CD14-positive monocyte (primary cell): ENCODE data around the gene GRID1. TPM values are rescaled to one million over a fixed set of nuclear protein-coding genes. Genes with fewer than 3 reads are reported as not detected.

Experiments used
- DNase-seq, 3 donors: peaks; one replicate each; pipeline ENCODE4 v3.0.0-alpha.2; 2011 to 2022
- H2AFZ ChIP-seq: 2 replicates; pipeline ENCODE4 v1.6.0; 2012; ENCODE audit warnings: mild to moderate bottlenecking, low read depth, low read length, inconsistent platforms; ENCODE audit not compliant: insufficient read depth, poor library complexity, severe bottlenecking
- H3K27ac ChIP-seq, 2 donors: 1 replicate in 1 of 2; 2 replicates in 1 of 2; pipeline ENCODE4 v1.5.1; 2012 to 2013; ENCODE audit warnings: low read length in 2 of 2, control low read depth in 1 of 2, inconsistent platforms in 1 of 2, low read depth in 1 of 2, mild to moderate bottlenecking in 1 of 2
- H3K27me3 ChIP-seq, 2 donors: one replicate each; pipeline versions ENCODE4 v1.6.0 to v1.6.1; 2011 to 2013; ENCODE audit warnings: low read length in 2 of 2; ENCODE audit not compliant: control insufficient read depth in 2 of 2, insufficient read depth in 2 of 2
- H3K36me3 ChIP-seq, 2 donors: replicated peaks in 1 of 2; 1 replicate in 1 of 2; 2 replicates in 1 of 2; pipeline versions ENCODE4 v1.5.1 to v1.6.1; 2012 to 2013; ENCODE audit warnings: low read length in 2 of 2, control low read depth in 1 of 2, inconsistent platforms in 1 of 2, mild to moderate bottlenecking in 1 of 2; ENCODE audit not compliant: insufficient read depth in 2 of 2, control insufficient read depth in 1 of 2
- H3K4me1 ChIP-seq, 2 donors: 1 replicate in 1 of 2; 2 replicates in 1 of 2; pipeline versions ENCODE4 v1.5.1 to v1.6.1; 2012 to 2013; ENCODE audit warnings: low read length in 2 of 2, control low read depth in 1 of 2, inconsistent platforms in 1 of 2, mild to moderate bottlenecking in 1 of 2, moderate library complexity in 1 of 2; ENCODE audit not compliant: insufficient read depth in 2 of 2, control insufficient read depth in 1 of 2
- H3K4me2 ChIP-seq: replicated peaks from 2 replicates; pipeline ENCODE3; 2012; ENCODE audit warnings: low read length, moderate library complexity, mild to moderate bottlenecking; ENCODE audit not compliant: poor library complexity, severe bottlenecking; ENCODE audit errors: extremely low read depth
- H3K4me3 ChIP-seq, 3 experiments: fragments of 200-600 bp in 1 of 3; sonication (generic) in 1 of 3; replicated peaks in 1 of 3; 1 replicate in 2 of 3; 2 replicates in 1 of 3; pipeline ENCODE4 v1.5.1; 2011 to 2013; ENCODE audit warnings: low read length in 3 of 3, mild to moderate bottlenecking in 3 of 3, control low read depth in 2 of 3, low read depth in 2 of 3, inconsistent platforms in 1 of 3, moderate library complexity in 1 of 3
- H3K79me2 ChIP-seq: 2 replicates; pipeline ENCODE4 v1.6.0; 2012; ENCODE audit warnings: mild to moderate bottlenecking, control low read depth, inconsistent platforms, low read length, moderate library complexity; ENCODE audit not compliant: insufficient read depth
- H3K9ac ChIP-seq: 2 replicates; pipeline ENCODE4 v1.6.0; 2017; ENCODE audit warnings: low read length, mild to moderate bottlenecking; ENCODE audit not compliant: insufficient read depth, poor library complexity, severe bottlenecking
- H3K9me3 ChIP-seq, 2 donors: replicated peaks in 1 of 2; 1 replicate in 1 of 2; 2 replicates in 1 of 2; pipeline versions ENCODE4 v1.5.1 to v1.6.1; 2012 to 2013; ENCODE audit warnings: low read length in 2 of 2, control low read depth in 1 of 2; ENCODE audit not compliant: control insufficient read depth in 1 of 2, insufficient read depth in 1 of 2
- H4K20me1 ChIP-seq: 2 replicates; pipeline ENCODE4 v1.6.0; 2012; ENCODE audit warnings: mild to moderate bottlenecking, low read length, control low read depth, moderate library complexity; ENCODE audit not compliant: insufficient read depth
- H3K27ac Mint-ChIP-seq, 7 donors: one replicate each; pipeline ENCODE4 v1.8.0; 2020; ENCODE audit warnings: mild to moderate bottlenecking in 7 of 7, mixed read lengths in 7 of 7, moderate library complexity in 6 of 7, inconsistent platforms in 2 of 7
- H3K27me3 Mint-ChIP-seq, 3 donors: one replicate each; pipeline ENCODE4 v1.8.0; 2021 to 2022; ENCODE audit warnings: low read depth in 3 of 3, mild to moderate bottlenecking in 3 of 3, mixed read lengths in 3 of 3, moderate library complexity in 3 of 3, inconsistent platforms in 1 of 3
- H3K36me3 Mint-ChIP-seq, 2 donors: one replicate each; pipeline ENCODE4 v1.8.0; 2020; ENCODE audit warnings: mixed read lengths in 2 of 2, inconsistent platforms in 1 of 2, mild to moderate bottlenecking in 1 of 2
- H3K4me1 Mint-ChIP-seq: one replicate; pipeline ENCODE4 v1.8.0; 2020; ENCODE audit warnings: mild to moderate bottlenecking, mixed read lengths
- H3K4me3 Mint-ChIP-seq, 2 donors: one replicate each; pipeline ENCODE4 v1.8.0; 2020; ENCODE audit warnings: mild to moderate bottlenecking in 2 of 2, mixed read lengths in 2 of 2, moderate library complexity in 1 of 2
- H3K9me3 Mint-ChIP-seq, 7 donors: one replicate each; pipeline ENCODE4 v1.8.0; 2020 to 2022; ENCODE audit warnings: mixed read lengths in 7 of 7, mild to moderate bottlenecking in 6 of 7, moderate library complexity in 6 of 7, inconsistent platforms in 2 of 7
- WGBS: methylation state at CpG from one replicate; pipeline ENCODE4 v1.1.5; 2013; ENCODE audit warnings: missing lambda C conversion rate; ENCODE audit not compliant: insufficient coverage; 5-methylcytosine and 5-hydroxymethylcytosine counted together
- intact Hi-C, 2 donors: fragments of 100-400 bp; cut with micrococcal nuclease; formaldehyde crosslinking; loops; one replicate each; pipeline versions ENCODE4 v1.15.0 to v1.15.1; 2023
- polyA plus RNA-seq, 3 donors: library from polyadenylated mRNA; depleted of rRNA in 1 of 3; unstranded in 2 of 3; stranded (reverse) in 1 of 3; fragments of 300-500 nt in 2 of 3; fragments of >200 nt in 1 of 3; fragmentation: Illumina TruSeq in 2 of 3; gene quantifications; 1 replicate in 2 of 3; 2 replicates in 1 of 3; pipeline ENCODE4 v1.2.3, GENCODE V29; 2012 to 2021
- TF ChIP-seq, protein P1 (sequence below): fragments of 200-600 bp; IDR thresholded peaks from one replicate; pipeline ENCODE4 v1.8.0; 2022; ENCODE audit warnings: antibody characterized with exemption, mild to moderate bottlenecking

The GRID1 gene
- polyA plus RNA-seq, 3 donors: not detected

DNA sequence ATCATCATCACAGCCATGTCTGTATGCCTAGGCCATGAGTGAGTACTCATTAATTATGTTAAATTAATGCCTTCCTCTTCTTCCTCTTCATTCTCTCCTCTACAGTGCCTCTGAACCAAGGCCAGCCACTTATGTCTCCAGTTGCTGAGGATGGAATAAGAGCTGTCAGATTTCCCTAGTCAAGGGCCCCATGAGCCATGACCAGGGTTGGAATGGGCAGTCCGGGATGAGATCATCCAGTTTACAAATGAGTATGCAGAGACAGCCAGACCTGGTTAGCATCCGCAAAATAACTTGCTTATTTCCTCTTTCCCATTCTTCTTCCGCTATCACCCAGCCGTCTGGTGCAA lies 342.7 kb downstream of the GRID1 start:
- 89% methylated on average over 2 of the region's 4 CpGs for WGBS
- H3K36me3 Mint-ChIP-seq: no peaks in the 10 kb centered on the region
- Histone ChIP-seq H4K20me1 (no peaks in the 10 kb centered on the region), H3K4me2 (no peak overlapping the region), H3K27ac (no peak overlapping the region), H3K79me2 (no peaks in the 10 kb centered on the region), H3K4me1 (no peaks in the 10 kb centered on the region), H3K9me3 (no peaks in the 10 kb centered on the region), H3K4me3 (no peak overlapping the region), H2AFZ (no peak overlapping the region), H3K27me3 (no peaks in the 10 kb centered on the region), H3K36me3 (no peaks in the 10 kb centered on the region), H3K9ac (no peak overlapping the region)
- H3K4me3 Mint-ChIP-seq: no peak overlapping the region
- intact Hi-C loops: no loop called here
- peaks cover 0 to 5% (median 0%) of the 10 kb centered on the region in 7 donors for H3K9me3 Mint-ChIP-seq
- DNase-seq: no peak
- H3K27ac Mint-ChIP-seq: no peak overlapping the region
- no peaks in the 10 kb centered on the region for H3K4me1 Mint-ChIP-seq
- TF ChIP-seq, protein P1, sequence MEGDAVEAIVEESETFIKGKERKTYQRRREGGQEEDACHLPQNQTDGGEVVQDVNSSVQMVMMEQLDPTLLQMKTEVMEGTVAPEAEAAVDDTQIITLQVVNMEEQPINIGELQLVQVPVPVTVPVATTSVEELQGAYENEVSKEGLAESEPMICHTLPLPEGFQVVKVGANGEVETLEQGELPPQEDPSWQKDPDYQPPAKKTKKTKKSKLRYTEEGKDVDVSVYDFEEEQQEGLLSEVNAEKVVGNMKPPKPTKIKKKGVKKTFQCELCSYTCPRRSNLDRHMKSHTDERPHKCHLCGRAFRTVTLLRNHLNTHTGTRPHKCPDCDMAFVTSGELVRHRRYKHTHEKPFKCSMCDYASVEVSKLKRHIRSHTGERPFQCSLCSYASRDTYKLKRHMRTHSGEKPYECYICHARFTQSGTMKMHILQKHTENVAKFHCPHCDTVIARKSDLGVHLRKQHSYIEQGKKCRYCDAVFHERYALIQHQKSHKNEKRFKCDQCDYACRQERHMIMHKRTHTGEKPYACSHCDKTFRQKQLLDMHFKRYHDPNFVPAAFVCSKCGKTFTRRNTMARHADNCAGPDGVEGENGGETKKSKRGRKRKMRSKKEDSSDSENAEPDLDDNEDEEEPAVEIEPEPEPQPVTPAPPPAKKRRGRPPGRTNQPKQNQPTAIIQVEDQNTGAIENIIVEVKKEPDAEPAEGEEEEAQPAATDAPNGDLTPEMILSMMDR: no peak
- peaks cover 0 to 11% (median 5%) of the 10 kb centered on the region in 3 donors for H3K27me3 Mint-ChIP-seq

DNA sequence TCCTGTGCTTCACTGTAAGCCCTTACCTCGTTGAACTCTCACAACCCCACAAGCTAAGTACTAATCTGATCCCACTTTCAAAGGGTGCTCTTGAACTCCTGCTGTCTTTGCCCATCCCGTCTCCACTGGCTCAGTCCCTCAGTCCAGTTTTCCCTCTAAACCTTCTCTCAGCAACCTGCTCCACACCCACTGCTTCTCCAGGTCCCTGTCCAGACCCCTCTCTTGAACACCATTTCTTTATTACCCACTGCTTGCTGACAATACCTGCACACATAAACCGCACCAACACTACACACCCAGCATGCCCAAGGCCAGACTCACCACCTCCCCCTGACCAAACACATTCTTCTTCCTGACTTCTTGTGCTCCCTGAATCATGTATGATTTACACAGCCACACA lies 343.3 kb downstream of the GRID1 start:
- no peaks in the 10 kb centered on the region for H3K36me3 Mint-ChIP-seq
- TF ChIP-seq, protein P1: no peak

More for the DNA sequence above, 343.3 kb downstream of the GRID1 start:
- H3K4me2 ChIP-seq: no peak overlapping the region
- H3K4me3 ChIP-seq: no peak overlapping the region
- Mint-ChIP-seq H3K4me1 (no peaks in the 10 kb centered on the region), H3K4me3 (no peak overlapping the region), H3K9me3 (peaks cover 0 to 3% (median 0%) of the 10 kb centered on the region in 7 donors), H3K27ac (no peak overlapping the region), H3K27me3 (peaks cover 0 to 11% (median 7%) of the 10 kb centered on the region in 3 donors)
- no peak overlapping the region for H3K9ac ChIP-seq
- DNase-seq: no peak
- H2AFZ ChIP-seq: no peak overlapping the region
- H3K4me1 ChIP-seq: no peaks in the 10 kb centered on the region
- no peaks in the 10 kb centered on the region for H3K79me2 ChIP-seq
- no peaks in the 10 kb centered on the region for H3K9me3 ChIP-seq
- H3K36me3 ChIP-seq: no peaks in the 10 kb centered on the region
- intact Hi-C loops: no loop called here
- no peaks in the 10 kb centered on the region for H4K20me1 ChIP-seq
- H3K27me3 ChIP-seq: no peaks in the 10 kb centered on the region
- H3K27ac ChIP-seq: no peak overlapping the region
- WGBS: 94% methylated on average over 3 of the region's 3 CpGs
